GM23248 (cell line): ENCODE results near the gene SLC25A10.

Source experiments
- EZH2 ChIP-seq: fragments of 200-600 bp; sonication (generic); IDR thresholded peaks from 2 replicates; pipeline ENCODE4 v1.6.1; 2018; ENCODE audit warnings: antibody characterized with exemption, mild to moderate bottlenecking; ENCODE audit not compliant: insufficient read depth, poor library complexity, severe bottlenecking
- EZH2phosphoT487 ChIP-seq: fragments of 200-600 bp; sonication (generic); IDR thresholded peaks from 2 replicates; pipeline ENCODE4 v1.6.1; 2018; ENCODE audit warnings: antibody characterized with exemption, moderate library complexity, mild to moderate bottlenecking, low read depth; ENCODE audit not compliant: insufficient read depth

- no peak for TF ChIP-seq EZH2
- TF ChIP-seq EZH2phosphoT487: no peak
These were observed 31.9 kb upstream of the SLC25A10 start for GRCh38 chr17:81680150-81680549.
